Measurements from ENCODE around the gene ARSI. TPM values are rescaled to one million over a fixed set of nuclear protein-coding genes. Genes with fewer than 3 reads are reported as not detected.

ARSI gene
- total and polyA plus RNA-seq, 2 donors (not counting 3 experiments of a cell fraction or from before 2014, with no cell fraction given): 0.17 to 0.20 TPM

DNA sequence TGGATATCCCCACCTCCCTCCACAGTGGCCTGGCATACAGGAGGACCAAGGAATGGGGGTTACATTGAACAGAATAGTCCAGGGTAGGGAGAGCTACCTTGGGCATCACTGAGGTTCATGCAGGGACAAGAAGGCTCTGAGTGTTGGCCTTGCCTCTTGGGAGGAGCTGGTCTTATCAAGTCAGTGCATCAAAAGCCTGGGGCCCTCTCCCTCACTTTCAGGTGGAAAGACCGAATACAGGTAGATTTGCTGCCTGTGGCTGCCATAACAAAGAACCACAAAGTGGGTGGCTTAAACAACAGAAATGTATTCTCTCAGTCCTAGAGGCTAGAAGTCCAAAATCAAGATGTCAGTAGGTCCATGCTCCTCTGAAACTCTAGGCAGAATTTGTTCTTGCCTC lies 18.5 kb upstream of the ARSI start:
- H3K36me3 ChIP-seq (ENCODE audit: control insufficient read depth in 2 of 2, extremely low read depth in 1 of 2, insufficient read depth in 2 of 2, low read length in 2 of 2): no peaks in the 10 kb centered on the region
- H2AFZ ChIP-seq (ENCODE audit: low read depth, low read length): no peak overlapping the region
- intact Hi-C loops (cut with micrococcal nuclease): no loop called here
- H3K79me2 ChIP-seq (ENCODE audit: control insufficient read depth, insufficient read depth, low read length): no peaks in the 10 kb centered on the region
- dilution Hi-C loops (cut with MboI; ENCODE audit: extremely low pct_ligation_motif_present, low sequenced_read_pairs): no loop called here
- H3K9me3 ChIP-seq (replicated peaks; ENCODE audit: control insufficient read depth, insufficient read depth, low read length): no peaks in the 10 kb centered on the region
- peaks cover 24% of the 10 kb centered on the region for H3K4me1 ChIP-seq (ENCODE audit: control insufficient read depth, extremely low read depth, insufficient read depth, low read length)
- ChIA-PET POLR2A (no interaction called here), CTCF (interaction anchor here (1.5 kb wide), 1 partner anchor 10 kb away, joined by 6 read pairs; no protein-coding TSS in a partner anchor)
- TF ChIP-seq POLR2AphosphoS5 (IDR thresholded peaks at IDR 0.05; ENCODE audit: insufficient read depth, low read depth, low read length) (no peak), EZH2 (IDR thresholded peaks at IDR 0.05; ENCODE audit: borderline replicate concordance, low read depth, low read length, severe bottlenecking) (no peak), GATA2 (IDR thresholded peaks at IDR 0.05; ENCODE audit: insufficient read depth, insufficient read length, low read depth, low read length) (no peak), JUN (IDR thresholded peaks at IDR 0.05; ENCODE audit: borderline replicate concordance, insufficient read depth, insufficient read length, low read depth) (no peak), FOS (IDR thresholded peaks at IDR 0.05; ENCODE audit: borderline replicate concordance, insufficient read depth, low read length) (no peak), MAX (IDR thresholded peaks at IDR 0.05; ENCODE audit: insufficient read depth, insufficient read length) (no peak), POLR2A (IDR thresholded peaks at IDR 0.05; ENCODE audit: low read depth, low read length) (no peak), MYC (IDR thresholded peaks at IDR 0.05; ENCODE audit: low read depth, low read length) (no peak)
- TF ChIP-seq, protein P1, sequence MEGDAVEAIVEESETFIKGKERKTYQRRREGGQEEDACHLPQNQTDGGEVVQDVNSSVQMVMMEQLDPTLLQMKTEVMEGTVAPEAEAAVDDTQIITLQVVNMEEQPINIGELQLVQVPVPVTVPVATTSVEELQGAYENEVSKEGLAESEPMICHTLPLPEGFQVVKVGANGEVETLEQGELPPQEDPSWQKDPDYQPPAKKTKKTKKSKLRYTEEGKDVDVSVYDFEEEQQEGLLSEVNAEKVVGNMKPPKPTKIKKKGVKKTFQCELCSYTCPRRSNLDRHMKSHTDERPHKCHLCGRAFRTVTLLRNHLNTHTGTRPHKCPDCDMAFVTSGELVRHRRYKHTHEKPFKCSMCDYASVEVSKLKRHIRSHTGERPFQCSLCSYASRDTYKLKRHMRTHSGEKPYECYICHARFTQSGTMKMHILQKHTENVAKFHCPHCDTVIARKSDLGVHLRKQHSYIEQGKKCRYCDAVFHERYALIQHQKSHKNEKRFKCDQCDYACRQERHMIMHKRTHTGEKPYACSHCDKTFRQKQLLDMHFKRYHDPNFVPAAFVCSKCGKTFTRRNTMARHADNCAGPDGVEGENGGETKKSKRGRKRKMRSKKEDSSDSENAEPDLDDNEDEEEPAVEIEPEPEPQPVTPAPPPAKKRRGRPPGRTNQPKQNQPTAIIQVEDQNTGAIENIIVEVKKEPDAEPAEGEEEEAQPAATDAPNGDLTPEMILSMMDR (IDR thresholded peaks at IDR 0.05; ENCODE audit: extremely low read depth in 1 of 2, insufficient read depth in 1 of 2, low read depth in 1 of 2, low read length in 2 of 2): no peak
- H3K9ac ChIP-seq (replicated peaks; ENCODE audit: extremely low read depth, insufficient read depth, low read length): no peak overlapping the region
- FAIRE-seq: no peak
- no peak for DNase-seq (ENCODE audit: low read depth, low spot score)
- no peak overlapping the region for H3K4me3 ChIP-seq (replicated peaks in 1 of 3; ENCODE audit: insufficient read depth in 1 of 3, low read depth in 1 of 3, low read length in 3 of 3)
- H3K4me2 ChIP-seq (ENCODE audit: insufficient read depth, low read length): no peak overlapping the region
- H3K9me1 ChIP-seq (replicated peaks; ENCODE audit: control insufficient read depth, extremely low read depth, insufficient read depth, low read length): no peaks in the 10 kb centered on the region
- H3K27ac ChIP-seq (ENCODE audit: insufficient read depth, low read depth, low read length): no peak overlapping the region
- no peaks in the 10 kb centered on the region for H4K20me1 ChIP-seq (replicated peaks; ENCODE audit: control insufficient read depth, extremely low read depth, insufficient read depth, low read length)
- peaks cover 0 to under 1% of the 10 kb centered on the region in 2 experiments for H3K27me3 ChIP-seq (ENCODE audit: control insufficient read depth in 2 of 2, insufficient read depth in 2 of 2, low read length in 2 of 2)
- BruUV-seq (replicated peaks): no TSS peak

Data from endothelial cell of umbilical vein (primary cell).